ENCODE data around the gene FAM227B.
"Not testable (repeated sequence)": the region's sequence is repeated elsewhere in the genome, so short reads cannot be mapped to it uniquely, and the experiment has no call there.

The FAM227B gene

DNA sequence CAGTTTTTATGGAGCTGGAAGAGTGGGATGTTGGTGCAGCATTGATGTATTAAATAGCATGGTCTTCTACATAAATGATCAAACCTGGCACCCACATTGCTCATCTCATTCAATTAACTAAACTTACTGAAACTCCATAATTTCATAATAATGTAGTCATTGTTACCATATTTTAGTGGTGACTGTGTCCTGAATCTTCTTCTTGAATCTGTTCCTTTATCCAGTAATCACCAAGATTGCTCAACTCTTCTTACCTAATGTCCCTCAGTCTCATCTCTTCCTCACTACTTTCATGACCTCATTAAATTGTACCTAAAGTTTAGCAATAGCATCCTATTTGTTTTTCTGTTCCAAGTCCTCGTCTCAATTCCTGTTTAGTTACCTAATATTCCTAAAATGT lies 127.8 kb downstream of the FAM227B start:
- peak; percentile 55 to 80 for DNase-seq

DNA sequence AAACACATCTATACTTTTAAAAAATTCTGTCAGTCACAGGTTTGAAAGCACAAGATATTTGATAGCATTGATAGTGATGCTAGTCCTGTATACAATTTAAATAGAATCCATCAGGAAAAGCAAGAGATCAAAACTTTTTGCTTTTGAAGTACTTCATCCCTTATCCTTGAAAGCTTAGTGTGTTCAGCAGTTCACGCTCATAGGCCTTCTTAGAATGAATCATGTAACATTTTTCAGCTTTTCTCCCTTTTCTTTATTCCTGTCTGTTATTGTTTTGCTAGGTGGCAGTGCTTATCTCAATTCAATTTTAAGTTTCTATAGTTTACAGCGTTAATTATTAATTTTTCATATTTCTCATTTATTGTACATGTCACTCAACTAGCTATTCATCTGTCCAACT lies 128.5 kb downstream of the FAM227B start:
- no peak for DNase-seq

DNA sequence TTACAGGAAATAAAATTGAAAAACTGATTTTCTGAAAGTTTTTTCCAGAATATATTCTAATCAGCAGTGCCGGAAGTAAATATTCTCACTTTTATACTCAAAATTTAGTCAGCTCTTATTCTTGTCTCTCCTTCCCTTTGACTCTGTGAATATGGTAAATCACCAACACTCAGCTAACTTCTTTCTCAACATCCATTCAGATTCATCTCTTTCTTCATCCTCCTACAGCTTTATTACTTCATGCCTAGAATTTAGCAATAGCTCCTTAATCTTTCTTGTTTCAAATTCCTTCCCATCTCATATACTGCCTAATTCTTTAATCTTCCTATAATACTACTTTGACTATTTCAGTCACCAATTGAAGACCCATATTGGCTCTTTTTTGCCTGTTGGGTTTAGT lies 129.7 kb downstream of the FAM227B start:
- peak; percentile 48 to 93 for DNase-seq

GRCh38 chr15:49485401-49485800 lies 135.2 kb downstream of the FAM227B start:
- DNase-seq = not testable (repeated sequence)

DNA sequence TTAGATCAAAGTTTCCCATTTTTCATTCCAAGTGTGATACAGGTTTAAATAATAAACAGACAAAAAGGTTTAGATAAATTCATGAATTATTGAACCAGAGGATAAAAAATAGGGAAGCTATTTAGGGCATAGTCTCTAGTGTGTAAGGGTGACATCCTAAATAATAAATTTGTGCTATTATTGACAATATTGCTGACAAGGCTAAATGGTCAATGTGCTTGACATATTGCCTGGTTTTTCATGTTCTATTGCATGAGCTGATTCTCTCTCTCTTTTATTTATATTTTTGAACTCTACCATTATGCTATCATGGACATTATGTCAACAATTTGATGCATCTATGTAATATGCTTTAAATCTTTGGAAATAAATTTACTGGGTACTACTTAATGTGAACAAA lies 141.6 kb downstream of the FAM227B start:
- DNase-seq = not testable (repeated sequence)

DNA sequence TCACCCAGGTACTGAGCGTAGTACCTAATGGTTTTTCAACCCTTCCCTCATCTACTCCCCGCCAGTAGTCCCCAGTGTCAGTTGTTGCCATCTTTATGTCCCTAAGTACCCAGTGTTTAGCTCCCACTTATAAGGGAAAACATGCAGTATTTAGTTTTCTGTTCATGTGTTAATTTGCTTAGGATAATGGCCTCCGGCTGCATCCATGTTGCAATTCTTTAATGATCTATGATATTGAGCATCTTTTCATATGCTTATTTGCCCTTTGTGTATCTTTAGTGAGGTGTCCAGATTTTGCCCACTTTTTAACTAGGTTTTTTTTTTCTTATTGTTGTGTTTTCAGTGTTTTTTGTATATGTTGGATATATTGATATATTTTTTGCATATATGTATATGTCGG lies 142.6 kb downstream of the FAM227B start:
- DNase-seq = not testable (repeated sequence)

DNA sequence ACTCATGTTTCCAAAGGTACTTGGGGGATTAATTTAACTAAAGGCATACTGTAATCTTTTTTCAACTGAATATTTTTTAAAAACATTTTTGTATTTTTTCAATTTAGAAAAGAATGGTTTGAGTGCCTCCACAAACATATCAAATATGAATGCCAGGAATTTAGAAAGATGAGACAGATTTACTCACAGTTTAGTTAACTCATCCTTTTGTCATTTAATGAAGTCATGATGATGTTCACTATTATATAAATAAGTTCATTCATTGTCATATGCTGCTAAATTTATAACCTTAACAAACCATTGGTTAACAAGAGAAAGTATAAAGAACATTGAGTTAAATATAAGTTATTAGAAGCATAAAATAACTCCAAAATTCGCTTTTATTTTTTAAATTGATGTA lies 147.6 kb downstream of the FAM227B start:
- DNase-seq = no peak

- DNase-seq = no peak
These were observed 148.3 kb downstream of the FAM227B start for GRCh38 chr15:49472338-49472737.

DNA sequence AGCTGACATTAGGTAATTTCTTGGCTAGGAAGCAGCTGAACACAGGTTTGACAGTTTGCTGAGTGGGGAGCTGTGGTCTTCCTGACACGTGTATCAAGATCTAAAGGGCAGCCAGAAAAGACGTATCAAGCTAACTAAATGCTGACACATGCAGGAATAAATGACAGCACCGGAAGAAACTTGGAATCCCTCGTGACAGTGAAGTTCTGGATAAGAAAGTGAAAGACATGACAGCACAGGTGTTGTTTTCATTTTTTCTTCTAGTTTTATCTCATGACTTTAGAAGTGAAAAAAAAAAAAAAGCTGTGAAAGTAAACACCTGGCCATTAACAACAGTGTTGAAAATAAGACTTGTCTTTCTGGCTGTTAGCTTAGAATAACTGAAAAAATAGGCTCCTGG lies 148.9 kb downstream of the FAM227B start:
- no peak for DNase-seq

- DNase-seq = peak; percentile 8 to 40
These were observed 149.4 kb downstream of the FAM227B start for GRCh38 chr15:49471248-49471647.

GRCh38 chr15:49468481-49468839 lies 152.2 kb downstream of the FAM227B start:
- DNase-seq = no peak

- DNase-seq = no peak
These were observed 152.7 kb downstream of the FAM227B start for GRCh38 chr15:49467746-49468480.

DNA sequence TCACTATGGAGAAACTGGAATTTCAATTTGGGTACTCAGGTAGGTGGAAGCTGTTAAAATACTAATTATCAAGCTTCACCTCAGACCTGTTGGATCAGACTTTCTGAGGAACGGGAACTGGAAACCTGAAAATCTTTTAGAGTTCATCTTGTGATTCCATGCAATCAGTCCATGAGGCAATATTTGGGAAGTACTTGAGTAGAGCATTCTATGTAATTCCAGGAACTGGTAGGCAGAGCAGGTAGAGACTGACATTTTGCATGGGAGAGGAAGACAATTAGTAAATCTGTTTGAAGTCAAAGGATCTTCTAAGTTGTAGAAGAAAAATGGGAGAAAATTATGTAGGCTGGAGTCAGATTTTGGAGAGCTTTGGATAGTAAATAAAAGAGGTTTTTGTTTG lies 154.5 kb downstream of the FAM227B start:
- no peak for DNase-seq

- DNase-seq = no peak
These were observed 156.1 kb downstream of the FAM227B start for GRCh38 chr15:49464522-49464921.

GRCh38 chr15:49462232-49462844 lies 158.3 kb downstream of the FAM227B start:
- DNase-seq = peak in 1 of 2 donors; percentile 71

DNA sequence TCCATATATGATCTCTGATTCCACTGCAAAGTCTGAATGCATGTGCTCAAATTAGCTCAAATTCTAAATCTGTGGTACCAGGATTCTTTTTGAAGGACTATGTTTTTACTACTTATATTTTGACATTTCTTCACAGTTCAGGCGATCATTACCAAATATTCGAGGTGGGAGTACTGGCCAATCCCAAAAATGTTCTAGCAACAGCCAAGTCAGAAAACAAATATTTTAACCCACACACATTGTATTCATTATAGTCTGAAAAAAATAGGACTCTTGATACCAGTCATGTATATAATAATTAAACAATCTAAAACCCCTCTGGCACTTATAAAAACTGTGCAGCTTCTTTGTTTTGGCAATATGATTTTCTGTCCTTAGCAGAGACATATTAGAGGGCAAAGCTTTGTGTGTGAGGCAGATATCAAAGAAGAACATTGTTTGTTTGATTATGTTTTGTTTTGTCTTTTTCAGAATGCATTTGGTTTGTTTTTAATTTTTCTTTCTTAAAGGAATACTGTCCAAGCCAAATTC lies 160.1 kb downstream of the FAM227B start:
- DNase-seq = no peak

- DNase-seq = no peak
These were observed 162.5 kb downstream of the FAM227B start for GRCh38 chr15:49458145-49458544.

- no peak for DNase-seq
These were observed 164.5 kb downstream of the FAM227B start for GRCh38 chr15:49456166-49456565.

DNA sequence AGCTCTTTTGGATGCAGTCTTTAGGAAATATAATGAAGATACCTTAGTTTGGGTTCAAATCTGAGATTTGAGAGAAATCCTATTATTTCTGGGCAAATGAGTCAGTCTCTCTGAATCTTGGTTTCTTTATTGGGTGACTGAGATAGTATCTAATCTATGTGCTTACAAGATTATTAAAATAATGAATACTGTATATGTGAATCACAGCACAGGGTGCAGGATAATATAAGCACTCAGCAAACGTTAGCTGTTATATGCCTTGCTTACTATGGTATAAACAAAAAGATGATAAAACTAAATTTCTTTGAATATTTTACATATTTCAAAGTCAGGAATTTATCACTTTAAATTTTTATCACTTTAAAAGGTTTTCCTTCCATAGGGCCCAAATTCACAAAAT lies 168.0 kb downstream of the FAM227B start:
- DNase-seq = no peak

GRCh38 chr15:49441816-49442215 lies 178.8 kb downstream of the FAM227B start:
- no peak for DNase-seq

DNA sequence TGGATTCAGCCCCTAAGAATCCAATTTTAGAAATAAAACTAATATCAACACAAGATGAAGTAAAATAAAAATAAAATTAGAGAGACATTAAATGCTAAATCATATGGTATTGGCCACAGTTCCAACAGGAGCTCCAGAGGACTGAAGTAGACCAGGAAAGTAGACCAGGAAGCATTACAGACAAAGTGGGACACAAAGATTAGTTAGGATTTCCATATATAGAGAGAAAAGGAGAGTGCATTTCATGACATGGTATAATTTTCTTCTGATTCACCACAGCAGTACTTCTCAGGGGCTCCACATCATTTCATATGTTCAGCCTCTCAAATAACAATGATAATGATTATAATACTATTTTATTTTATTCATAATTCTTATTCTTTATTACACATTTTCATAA lies 179.3 kb downstream of the FAM227B start:
- DNase-seq = no peak

DNA sequence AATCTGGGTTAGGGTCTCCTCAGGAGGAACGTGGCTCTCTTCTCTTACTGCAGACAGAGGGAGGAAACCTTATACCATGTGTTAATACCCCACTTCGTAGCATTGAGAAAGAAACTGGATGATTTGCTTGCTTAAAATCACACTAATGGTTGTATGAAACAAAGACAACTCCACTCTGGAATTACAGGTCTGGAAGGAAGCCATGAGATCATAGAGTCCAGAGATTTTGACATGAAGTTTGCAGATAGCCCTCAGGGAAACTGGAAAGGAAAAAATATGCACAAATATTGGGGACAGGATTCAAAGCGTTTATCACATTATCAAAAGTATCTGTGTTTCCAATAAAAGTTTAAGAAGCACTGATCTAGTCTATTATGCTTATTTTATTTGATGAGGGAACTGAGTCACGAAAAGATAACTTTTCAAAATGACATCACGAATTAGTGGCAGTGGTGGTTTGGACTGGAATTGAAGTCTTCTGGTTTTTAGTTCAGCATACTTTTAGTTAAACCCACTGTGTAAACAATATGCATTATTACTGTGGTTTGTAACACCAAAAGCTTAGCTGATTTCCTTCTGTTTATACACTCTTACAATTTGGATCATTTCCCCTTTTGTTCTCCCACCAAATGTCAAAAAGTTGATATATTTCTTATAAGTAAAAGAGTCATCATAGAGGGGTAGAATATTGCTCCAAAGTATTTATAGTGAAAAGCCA lies 180.8 kb downstream of the FAM227B start:
- DNase-seq = peak in 1 of 2 donors; percentile 33

- peak; percentile 55 to 56 for DNase-seq
These were observed 181.5 kb downstream of the FAM227B start for GRCh38 chr15:49438962-49439631.
